ENCODE results near the gene PRPF6.

- no peak for TF ChIP-seq CTCF (IDR thresholded peaks at IDR 0.05; ENCODE audit: poor library complexity, severe bottlenecking)
- TF ChIP-seq SMC3 (conservative IDR thresholded peaks at IDR 0.05; ENCODE audit: poor library complexity) = no peak
Observed at GRCh38 chr20:64025826-64026412, 45.0 kb downstream of the PRPF6 start.
